GM23338 (cell line): ENCODE results near the gene LMF1.

Experiments
- CREB1 ChIP-seq: fragments of 250-450 bp; sonication (Bioruptor Pico); IDR thresholded peaks from 2 replicates; pipeline ENCODE4 v1.5.0; 2020; ENCODE audit warnings: low read depth, mild to moderate bottlenecking, moderate library complexity
- EZH2 ChIP-seq: fragments of 200-600 bp; sonication (generic); IDR thresholded peaks from one replicate; pipeline ENCODE4 v1.8.0; 2017; ENCODE audit warnings: antibody characterized with exemption, mild to moderate bottlenecking, low read depth; ENCODE audit not compliant: unreplicated experiment
- EZH2phosphoT487 ChIP-seq: fragments of 200-600 bp; sonication (generic); IDR thresholded peaks from one replicate; pipeline ENCODE4 v1.8.1; 2018; ENCODE audit warnings: antibody characterized with exemption; ENCODE audit not compliant: unreplicated experiment
- JUNB ChIP-seq: IDR thresholded peaks from one replicate; pipeline ENCODE4 v1.6.1; 2016; ENCODE audit warnings: antibody characterized with exemption; ENCODE audit not compliant: unreplicated experiment
- POLR2AphosphoS5 ChIP-seq: IDR thresholded peaks from 2 replicates; pipeline ENCODE4 v1.6.1; 2016; ENCODE audit warnings: antibody characterized with exemption, low read depth
- STAT1 ChIP-seq: IDR thresholded peaks from one replicate; pipeline ENCODE4 v1.6.1; 2016; ENCODE audit warnings: antibody characterized with exemption; ENCODE audit not compliant: unreplicated experiment
- ZNF114 ChIP-seq: fragments of 250-450 bp; sonication (Bioruptor Pico); IDR thresholded peaks from 2 replicates; pipeline ENCODE4 v1.5.0; 2020; ENCODE audit warnings: mild to moderate bottlenecking, moderate library complexity
- TF ChIP-seq, protein P1 (sequence below), 2 experiments: fragments of 200-600 bp in 1 of 2; sonication (generic) in 1 of 2; conservative IDR thresholded peaks; 2 replicates each; pipeline versions ENCODE4 v1.5.1 to v1.6.1; 2016 to 2017; ENCODE audit warnings: antibody characterized with exemption in 2 of 2, low read depth in 2 of 2, mild to moderate bottlenecking in 2 of 2, moderate library complexity in 1 of 2
- TF ChIP-seq, protein P2 (sequence below): IDR thresholded peaks from 2 replicates; pipeline ENCODE4 v1.6.1; 2016; ENCODE audit warnings: antibody characterized with exemption
- TF ChIP-seq, protein P3 (sequence below): IDR thresholded peaks from one replicate; pipeline ENCODE4 v1.6.1; 2018; ENCODE audit warnings: antibody characterized with exemption; ENCODE audit not compliant: unreplicated experiment
- TF ChIP-seq, protein P4 (sequence below): fragments of 250-450 bp; sonication (Bioruptor Pico); IDR thresholded peaks from 2 replicates; pipeline ENCODE4 v1.5.0; 2020; ENCODE audit warnings: mild to moderate bottlenecking, moderate library complexity

DNA sequence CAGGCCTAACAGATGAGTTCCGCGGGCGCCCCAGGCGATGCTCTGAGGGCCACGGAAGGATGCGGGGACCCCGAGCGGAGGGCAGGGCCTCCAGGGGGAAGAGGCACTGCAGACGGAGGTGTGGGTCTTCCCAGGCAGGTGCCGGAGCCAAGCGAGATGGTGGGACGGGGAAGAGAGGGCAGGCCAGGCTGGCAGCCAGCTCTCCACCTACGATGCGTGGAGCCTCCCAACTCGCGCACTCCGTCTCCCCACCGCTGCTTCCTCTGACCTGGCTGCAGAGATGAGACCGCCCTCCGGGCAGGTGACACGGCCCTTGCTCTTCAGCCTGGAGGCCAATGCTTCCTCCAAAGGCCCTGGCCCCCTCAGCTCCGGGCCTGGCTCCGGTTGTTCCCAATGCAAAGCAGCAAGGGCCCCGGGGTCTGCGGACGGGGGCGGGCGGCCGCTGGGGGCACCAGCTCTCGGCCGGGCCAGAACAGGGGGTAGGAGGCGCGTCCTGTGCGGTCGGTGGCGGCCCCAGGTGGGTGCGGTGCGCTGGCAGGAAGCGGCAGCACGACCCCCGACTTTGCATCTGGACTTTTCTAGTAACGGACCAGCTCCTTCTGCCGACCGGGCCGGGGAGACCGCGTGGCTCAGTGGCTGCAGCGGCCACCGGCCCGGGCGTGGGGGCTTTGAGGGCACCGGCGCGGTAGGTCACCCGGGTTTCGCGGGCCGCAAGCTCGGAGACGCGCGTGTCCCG lies 9.2 kb upstream of the LMF1 start:
- TF ChIP-seq EZH2 = no peak
- TF ChIP-seq, protein P1, sequence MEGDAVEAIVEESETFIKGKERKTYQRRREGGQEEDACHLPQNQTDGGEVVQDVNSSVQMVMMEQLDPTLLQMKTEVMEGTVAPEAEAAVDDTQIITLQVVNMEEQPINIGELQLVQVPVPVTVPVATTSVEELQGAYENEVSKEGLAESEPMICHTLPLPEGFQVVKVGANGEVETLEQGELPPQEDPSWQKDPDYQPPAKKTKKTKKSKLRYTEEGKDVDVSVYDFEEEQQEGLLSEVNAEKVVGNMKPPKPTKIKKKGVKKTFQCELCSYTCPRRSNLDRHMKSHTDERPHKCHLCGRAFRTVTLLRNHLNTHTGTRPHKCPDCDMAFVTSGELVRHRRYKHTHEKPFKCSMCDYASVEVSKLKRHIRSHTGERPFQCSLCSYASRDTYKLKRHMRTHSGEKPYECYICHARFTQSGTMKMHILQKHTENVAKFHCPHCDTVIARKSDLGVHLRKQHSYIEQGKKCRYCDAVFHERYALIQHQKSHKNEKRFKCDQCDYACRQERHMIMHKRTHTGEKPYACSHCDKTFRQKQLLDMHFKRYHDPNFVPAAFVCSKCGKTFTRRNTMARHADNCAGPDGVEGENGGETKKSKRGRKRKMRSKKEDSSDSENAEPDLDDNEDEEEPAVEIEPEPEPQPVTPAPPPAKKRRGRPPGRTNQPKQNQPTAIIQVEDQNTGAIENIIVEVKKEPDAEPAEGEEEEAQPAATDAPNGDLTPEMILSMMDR (conservative IDR thresholded peaks at IDR 0.05; ENCODE audit: low read depth in 2 of 2) = peak in 1 of 2 experiments; percentile 15; a peak in 1 of 4 replicates
- no peak for TF ChIP-seq POLR2AphosphoS5
- no peak for TF ChIP-seq STAT1
- TF ChIP-seq, protein P2, sequence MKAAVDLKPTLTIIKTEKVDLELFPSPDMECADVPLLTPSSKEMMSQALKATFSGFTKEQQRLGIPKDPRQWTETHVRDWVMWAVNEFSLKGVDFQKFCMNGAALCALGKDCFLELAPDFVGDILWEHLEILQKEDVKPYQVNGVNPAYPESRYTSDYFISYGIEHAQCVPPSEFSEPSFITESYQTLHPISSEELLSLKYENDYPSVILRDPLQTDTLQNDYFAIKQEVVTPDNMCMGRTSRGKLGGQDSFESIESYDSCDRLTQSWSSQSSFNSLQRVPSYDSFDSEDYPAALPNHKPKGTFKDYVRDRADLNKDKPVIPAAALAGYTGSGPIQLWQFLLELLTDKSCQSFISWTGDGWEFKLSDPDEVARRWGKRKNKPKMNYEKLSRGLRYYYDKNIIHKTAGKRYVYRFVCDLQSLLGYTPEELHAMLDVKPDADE = no peak
- TF ChIP-seq CREB1 (CRISPR knock-in tag) = no peak
- no peak for TF ChIP-seq EZH2phosphoT487
- TF ChIP-seq ZNF114 (CRISPR knock-in tag) = no peak
- TF ChIP-seq, protein P3, sequence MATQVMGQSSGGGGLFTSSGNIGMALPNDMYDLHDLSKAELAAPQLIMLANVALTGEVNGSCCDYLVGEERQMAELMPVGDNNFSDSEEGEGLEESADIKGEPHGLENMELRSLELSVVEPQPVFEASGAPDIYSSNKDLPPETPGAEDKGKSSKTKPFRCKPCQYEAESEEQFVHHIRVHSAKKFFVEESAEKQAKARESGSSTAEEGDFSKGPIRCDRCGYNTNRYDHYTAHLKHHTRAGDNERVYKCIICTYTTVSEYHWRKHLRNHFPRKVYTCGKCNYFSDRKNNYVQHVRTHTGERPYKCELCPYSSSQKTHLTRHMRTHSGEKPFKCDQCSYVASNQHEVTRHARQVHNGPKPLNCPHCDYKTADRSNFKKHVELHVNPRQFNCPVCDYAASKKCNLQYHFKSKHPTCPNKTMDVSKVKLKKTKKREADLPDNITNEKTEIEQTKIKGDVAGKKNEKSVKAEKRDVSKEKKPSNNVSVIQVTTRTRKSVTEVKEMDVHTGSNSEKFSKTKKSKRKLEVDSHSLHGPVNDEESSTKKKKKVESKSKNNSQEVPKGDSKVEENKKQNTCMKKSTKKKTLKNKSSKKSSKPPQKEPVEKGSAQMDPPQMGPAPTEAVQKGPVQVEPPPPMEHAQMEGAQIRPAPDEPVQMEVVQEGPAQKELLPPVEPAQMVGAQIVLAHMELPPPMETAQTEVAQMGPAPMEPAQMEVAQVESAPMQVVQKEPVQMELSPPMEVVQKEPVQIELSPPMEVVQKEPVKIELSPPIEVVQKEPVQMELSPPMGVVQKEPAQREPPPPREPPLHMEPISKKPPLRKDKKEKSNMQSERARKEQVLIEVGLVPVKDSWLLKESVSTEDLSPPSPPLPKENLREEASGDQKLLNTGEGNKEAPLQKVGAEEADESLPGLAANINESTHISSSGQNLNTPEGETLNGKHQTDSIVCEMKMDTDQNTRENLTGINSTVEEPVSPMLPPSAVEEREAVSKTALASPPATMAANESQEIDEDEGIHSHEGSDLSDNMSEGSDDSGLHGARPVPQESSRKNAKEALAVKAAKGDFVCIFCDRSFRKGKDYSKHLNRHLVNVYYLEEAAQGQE = no peak
- no peak for TF ChIP-seq JUNB
- TF ChIP-seq, protein P4, sequence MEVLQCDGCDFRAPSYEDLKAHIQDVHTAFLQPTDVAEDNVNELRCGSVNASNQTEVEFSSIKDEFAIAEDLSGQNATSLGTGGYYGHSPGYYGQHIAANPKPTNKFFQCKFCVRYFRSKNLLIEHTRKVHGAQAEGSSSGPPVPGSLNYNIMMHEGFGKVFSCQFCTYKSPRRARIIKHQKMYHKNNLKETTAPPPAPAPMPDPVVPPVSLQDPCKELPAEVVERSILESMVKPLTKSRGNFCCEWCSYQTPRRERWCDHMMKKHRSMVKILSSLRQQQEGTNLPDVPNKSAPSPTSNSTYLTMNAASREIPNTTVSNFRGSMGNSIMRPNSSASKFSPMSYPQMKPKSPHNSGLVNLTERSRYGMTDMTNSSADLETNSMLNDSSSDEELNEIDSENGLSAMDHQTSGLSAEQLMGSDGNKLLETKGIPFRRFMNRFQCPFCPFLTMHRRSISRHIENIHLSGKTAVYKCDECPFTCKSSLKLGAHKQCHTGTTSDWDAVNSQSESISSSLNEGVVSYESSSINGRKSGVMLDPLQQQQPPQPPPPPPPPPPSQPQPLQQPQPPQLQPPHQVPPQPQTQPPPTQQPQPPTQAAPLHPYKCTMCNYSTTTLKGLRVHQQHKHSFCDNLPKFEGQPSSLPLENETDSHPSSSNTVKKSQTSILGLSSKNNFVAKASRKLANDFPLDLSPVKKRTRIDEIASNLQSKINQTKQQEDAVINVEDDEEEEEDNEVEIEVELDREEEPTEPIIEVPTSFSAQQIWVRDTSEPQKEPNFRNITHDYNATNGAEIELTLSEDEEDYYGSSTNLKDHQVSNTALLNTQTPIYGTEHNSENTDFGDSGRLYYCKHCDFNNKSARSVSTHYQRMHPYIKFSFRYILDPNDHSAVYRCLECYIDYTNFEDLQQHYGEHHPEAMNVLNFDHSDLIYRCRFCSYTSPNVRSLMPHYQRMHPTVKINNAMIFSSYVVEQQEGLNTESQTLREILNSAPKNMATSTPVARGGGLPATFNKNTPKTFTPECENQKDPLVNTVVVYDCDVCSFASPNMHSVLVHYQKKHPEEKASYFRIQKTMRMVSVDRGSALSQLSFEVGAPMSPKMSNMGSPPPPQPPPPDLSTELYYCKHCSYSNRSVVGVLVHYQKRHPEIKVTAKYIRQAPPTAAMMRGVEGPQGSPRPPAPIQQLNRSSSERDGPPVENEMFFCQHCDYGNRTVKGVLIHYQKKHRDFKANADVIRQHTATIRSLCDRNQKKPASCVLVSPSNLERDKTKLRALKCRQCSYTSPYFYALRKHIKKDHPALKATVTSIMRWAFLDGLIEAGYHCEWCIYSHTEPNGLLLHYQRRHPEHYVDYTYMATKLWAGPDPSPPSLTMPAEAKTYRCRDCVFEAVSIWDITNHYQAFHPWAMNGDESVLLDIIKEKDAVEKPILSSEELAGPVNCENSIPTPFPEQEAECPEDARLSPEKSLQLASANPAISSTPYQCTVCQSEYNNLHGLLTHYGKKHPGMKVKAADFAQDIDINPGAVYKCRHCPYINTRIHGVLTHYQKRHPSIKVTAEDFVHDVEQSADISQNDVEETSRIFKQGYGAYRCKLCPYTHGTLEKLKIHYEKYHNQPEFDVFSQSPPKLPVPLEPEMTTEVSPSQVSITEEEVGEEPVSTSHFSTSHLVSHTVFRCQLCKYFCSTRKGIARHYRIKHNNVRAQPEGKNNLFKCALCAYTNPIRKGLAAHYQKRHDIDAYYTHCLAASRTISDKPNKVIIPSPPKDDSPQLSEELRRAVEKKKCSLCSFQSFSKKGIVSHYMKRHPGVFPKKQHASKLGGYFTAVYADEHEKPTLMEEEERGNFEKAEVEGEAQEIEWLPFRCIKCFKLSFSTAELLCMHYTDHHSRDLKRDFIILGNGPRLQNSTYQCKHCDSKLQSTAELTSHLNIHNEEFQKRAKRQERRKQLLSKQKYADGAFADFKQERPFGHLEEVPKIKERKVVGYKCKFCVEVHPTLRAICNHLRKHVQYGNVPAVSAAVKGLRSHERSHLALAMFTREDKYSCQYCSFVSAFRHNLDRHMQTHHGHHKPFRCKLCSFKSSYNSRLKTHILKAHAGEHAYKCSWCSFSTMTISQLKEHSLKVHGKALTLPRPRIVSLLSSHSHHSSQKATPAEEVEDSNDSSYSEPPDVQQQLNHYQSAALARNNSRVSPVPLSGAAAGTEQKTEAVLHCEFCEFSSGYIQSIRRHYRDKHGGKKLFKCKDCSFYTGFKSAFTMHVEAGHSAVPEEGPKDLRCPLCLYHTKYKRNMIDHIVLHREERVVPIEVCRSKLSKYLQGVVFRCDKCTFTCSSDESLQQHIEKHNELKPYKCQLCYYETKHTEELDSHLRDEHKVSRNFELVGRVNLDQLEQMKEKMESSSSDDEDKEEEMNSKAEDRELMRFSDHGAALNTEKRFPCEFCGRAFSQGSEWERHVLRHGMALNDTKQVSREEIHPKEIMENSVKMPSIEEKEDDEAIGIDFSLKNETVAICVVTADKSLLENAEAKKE (CRISPR knock-in tag) = no peak
